Muscle layer of colon (tissue), 2 donors: ENCODE results near the gene VTI1B.
"Not testable (repeated sequence)": the region's sequence is repeated elsewhere in the genome, so short reads cannot be mapped to it uniquely, and the experiment has no call there.

Experiments
- H3K27ac ChIP-seq: one replicate; pipeline ENCODE4 v1.7.0; 2013; ENCODE audit warnings: low read depth, mild to moderate bottlenecking, low read length, moderate library complexity
- H3K27me3 ChIP-seq, 2 donors: one replicate each; pipeline ENCODE4 v1.7.0; 2013; ENCODE audit warnings: low read length in 2 of 2, mild to moderate bottlenecking in 2 of 2; ENCODE audit not compliant: insufficient read depth in 2 of 2, control insufficient read depth in 1 of 2
- H3K36me3 ChIP-seq: one replicate; pipeline ENCODE4 v1.7.0; 2013; ENCODE audit warnings: mild to moderate bottlenecking, low read length; ENCODE audit not compliant: insufficient read depth
- H3K4me1 ChIP-seq: one replicate; pipeline ENCODE4 v1.7.0; 2013; ENCODE audit warnings: mild to moderate bottlenecking, low read length; ENCODE audit not compliant: insufficient read depth
- H3K4me3 ChIP-seq, 2 donors: one replicate each; pipeline ENCODE4 v1.7.0; 2013; ENCODE audit warnings: low read length in 2 of 2, low read depth in 1 of 2, mild to moderate bottlenecking in 1 of 2, moderate library complexity in 1 of 2
- H3K9ac ChIP-seq: one replicate; pipeline ENCODE4 v1.7.0; 2013; ENCODE audit warnings: low read length
- H3K9me3 ChIP-seq: one replicate; pipeline ENCODE4 v1.7.0; 2013; ENCODE audit warnings: mild to moderate bottlenecking, low read length
- donor health status: abdominal sarcoma.
- donor health status: Adenocarcinoma of cecum.

The VTI1B gene, protein sequence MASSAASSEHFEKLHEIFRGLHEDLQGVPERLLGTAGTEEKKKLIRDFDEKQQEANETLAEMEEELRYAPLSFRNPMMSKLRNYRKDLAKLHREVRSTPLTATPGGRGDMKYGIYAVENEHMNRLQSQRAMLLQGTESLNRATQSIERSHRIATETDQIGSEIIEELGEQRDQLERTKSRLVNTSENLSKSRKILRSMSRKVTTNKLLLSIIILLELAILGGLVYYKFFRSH

DNA sequence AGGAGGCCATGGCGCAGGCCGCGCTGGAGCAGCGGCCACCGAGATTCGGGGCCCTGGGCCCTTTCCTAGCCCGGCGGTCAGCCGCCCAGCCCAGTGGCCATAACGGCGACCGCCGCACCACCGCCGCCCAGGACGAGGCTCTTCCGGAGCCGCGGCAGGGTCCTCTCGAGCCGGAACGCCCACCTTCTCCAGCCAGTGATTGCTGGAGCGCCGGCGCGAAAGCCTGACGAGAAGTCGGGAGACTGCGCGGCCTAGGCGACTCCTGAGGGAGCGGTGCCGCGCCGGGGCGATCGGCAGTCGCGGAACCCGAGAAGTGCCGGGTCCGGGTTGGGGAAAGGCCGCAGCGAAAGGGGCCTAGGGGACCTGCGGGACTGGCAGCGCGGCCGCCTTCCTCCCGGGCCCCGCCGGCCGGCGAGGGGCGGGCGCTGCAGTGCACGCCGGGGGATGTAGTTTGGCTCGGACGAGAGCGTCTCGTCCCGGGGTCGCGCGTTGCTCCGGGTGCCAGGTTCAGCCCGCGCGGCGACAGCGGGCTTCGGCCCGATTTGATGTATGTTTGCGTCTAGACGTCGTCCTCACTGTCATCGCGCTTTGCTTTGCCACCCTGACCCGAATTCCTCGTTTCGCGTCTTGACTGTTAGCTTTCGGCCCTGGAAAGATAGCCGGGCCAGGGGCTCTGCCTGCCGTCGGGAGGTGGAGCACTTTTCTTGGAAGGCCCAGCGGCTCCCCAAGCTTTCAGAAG, at the start of gene VTI1B:
TSS of gene VTI1B (minus strand) at position 153 of the 739 bp plus-strand sequence. CDS start at position 10, 143 bp downstream.
- H3K9ac ChIP-seq, result peak within 1 kb of the TSS; percentile 41
- H3K36me3 ChIP-seq, result no peaks in the 10 kb centered on the region
- H3K4me1 ChIP-seq, result peaks cover 24% of the 10 kb centered on the region
- H3K4me3 ChIP-seq, result peak within 1 kb of the TSS; percentile 73 to 89
- no peaks in the 10 kb centered on the region for H3K27me3 ChIP-seq
- peak within 1 kb of the TSS; percentile 100 for H3K27ac ChIP-seq
- H3K9me3 ChIP-seq, result no peaks in the 10 kb centered on the region

DNA sequence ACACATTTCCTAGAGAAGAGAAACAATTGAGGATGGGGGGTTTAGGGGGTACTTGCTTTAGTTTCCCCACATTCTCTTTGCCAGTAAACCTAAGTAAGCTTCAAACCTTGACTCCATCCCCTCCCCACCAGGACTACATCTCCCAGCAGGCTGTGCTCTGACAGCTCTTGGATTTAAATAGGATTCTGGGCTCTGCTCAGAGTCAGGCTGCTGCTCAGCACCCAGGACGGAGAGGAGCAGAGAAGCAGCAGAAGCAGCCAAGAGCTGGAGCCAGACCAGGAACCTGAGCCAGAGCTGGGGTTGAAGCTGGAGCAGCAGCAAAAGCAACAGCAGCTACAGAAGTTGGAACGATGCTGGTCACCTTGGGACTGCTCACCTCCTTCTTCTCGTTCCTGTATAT, 47.9 kb upstream of the VTI1B start:
- no peaks in the 10 kb centered on the region for H3K9me3 ChIP-seq
- no peak overlapping the region for H3K9ac ChIP-seq
- H3K36me3 ChIP-seq, result no peaks in the 10 kb centered on the region
- H3K4me3 ChIP-seq, result no peak overlapping the region
- peaks cover 11% of the 10 kb centered on the region for H3K4me1 ChIP-seq
- H3K27me3 ChIP-seq, result no peaks in the 10 kb centered on the region
- H3K27ac ChIP-seq, result no peak overlapping the region

DNA sequence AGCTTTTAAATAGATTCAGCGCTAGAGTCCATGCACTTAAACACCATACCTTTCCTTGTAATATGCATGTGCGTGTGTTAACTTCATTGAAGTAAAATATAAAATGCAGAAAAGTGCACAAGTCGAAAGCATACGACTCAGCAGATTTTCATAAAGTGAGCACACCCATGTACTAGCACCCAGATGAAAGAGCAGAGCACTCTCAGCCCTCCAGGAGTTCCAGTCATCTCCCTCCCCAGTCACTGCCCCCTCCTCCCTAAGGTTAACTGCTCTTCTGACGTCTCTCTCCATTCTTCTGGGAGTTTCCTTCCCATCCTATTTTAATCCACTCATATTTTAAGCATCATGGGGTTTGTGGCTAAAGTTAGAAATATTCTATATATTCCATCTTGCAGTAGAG, 47.4 kb upstream of the VTI1B start:
- Histone ChIP-seq H3K4me3 (no peak overlapping the region), H3K9ac (no peak overlapping the region), H3K9me3 (no peaks in the 10 kb centered on the region), H3K4me1 (peaks cover 11% of the 10 kb centered on the region), H3K27me3 (no peaks in the 10 kb centered on the region), H3K27ac (no peak overlapping the region), H3K36me3 (no peaks in the 10 kb centered on the region)

DNA sequence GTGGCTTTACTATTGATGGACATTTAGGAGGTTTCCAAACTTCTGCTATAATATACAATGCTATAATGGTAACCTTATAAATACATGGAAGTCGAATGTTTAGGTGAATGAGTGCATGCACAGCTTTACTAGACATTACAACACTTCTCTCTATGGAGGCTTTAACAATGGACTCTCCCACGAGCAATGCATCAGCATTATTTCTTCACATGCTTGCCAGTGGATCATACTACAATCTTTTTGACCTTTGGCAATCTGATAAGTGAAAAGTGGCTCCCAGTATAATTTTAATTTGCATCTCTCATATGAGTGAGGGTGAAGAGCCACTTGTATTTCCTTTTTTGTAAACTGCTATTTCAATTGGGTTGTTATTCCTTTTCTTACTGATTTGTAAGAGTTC, 45.4 kb upstream of the VTI1B start:
- no peak overlapping the region for H3K4me3 ChIP-seq
- no peak overlapping the region for H3K27ac ChIP-seq
- peaks cover 11% of the 10 kb centered on the region for H3K4me1 ChIP-seq
- no peaks in the 10 kb centered on the region for H3K9me3 ChIP-seq
- H3K27me3 ChIP-seq, result no peaks in the 10 kb centered on the region
- no peak overlapping the region for H3K9ac ChIP-seq
- no peaks in the 10 kb centered on the region for H3K36me3 ChIP-seq

GRCh38 chr14:67719385-67719784, 45.0 kb upstream of the VTI1B start:
- not testable (repeated sequence) for H3K36me3 ChIP-seq, H3K9me3 ChIP-seq, H3K4me3 ChIP-seq, H3K27me3 ChIP-seq, H3K9ac ChIP-seq, H3K27ac ChIP-seq
- H3K4me1 ChIP-seq, result peaks cover 11% of the 10 kb centered on the region

GRCh38 chr14:67718265-67718664, 43.8 kb upstream of the VTI1B start:
- no peak overlapping the region for H3K4me3 ChIP-seq
- H3K36me3 ChIP-seq, result no peaks in the 10 kb centered on the region
- H3K27ac ChIP-seq, result no peak overlapping the region
- H3K9ac ChIP-seq, result no peak overlapping the region
- no peaks in the 10 kb centered on the region for H3K9me3 ChIP-seq
- no peaks in the 10 kb centered on the region for H3K27me3 ChIP-seq
- peaks cover 11% of the 10 kb centered on the region for H3K4me1 ChIP-seq

DNA sequence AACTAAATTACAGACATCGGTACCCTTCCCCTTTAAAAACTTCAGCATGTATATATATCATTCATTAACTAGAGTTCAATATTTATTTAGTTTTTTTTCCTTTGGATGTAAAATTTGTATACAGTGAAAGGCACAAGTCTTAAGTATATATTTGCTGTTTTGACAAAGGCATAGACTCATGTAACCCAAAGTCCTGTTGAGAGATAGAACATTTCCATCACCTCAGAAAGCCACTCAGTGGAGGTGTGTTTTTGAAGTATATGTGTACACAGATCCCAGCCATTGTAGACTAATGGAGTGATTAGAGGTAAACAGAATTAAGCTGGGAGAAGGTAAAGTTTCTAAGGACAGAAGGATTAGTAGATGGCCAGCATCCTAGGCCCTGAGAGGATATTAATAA, 42.6 kb upstream of the VTI1B start:
- Histone ChIP-seq H3K27me3 (no peaks in the 10 kb centered on the region), H3K36me3 (no peaks in the 10 kb centered on the region), H3K27ac (no peak overlapping the region), H3K9ac (no peak overlapping the region), H3K4me1 (peaks cover 3% of the 10 kb centered on the region), H3K9me3 (no peaks in the 10 kb centered on the region), H3K4me3 (no peak overlapping the region)

- Histone ChIP-seq H3K27ac (no peak overlapping the region), H3K4me1 (no peaks in the 10 kb centered on the region), H3K36me3 (no peaks in the 10 kb centered on the region), H3K27me3 (no peaks in the 10 kb centered on the region), H3K4me3 (no peak overlapping the region), H3K9me3 (no peaks in the 10 kb centered on the region), H3K9ac (no peak overlapping the region)
These were observed 35.8 kb upstream of the VTI1B start for GRCh38 chr14:67710209-67710608.

GRCh38 chr14:67709796-67710195, 35.4 kb upstream of the VTI1B start:
- not testable (repeated sequence) for H3K4me1 ChIP-seq, H3K36me3 ChIP-seq, H3K9ac ChIP-seq, H3K4me3 ChIP-seq, H3K27me3 ChIP-seq, H3K27ac ChIP-seq, H3K9me3 ChIP-seq

DNA sequence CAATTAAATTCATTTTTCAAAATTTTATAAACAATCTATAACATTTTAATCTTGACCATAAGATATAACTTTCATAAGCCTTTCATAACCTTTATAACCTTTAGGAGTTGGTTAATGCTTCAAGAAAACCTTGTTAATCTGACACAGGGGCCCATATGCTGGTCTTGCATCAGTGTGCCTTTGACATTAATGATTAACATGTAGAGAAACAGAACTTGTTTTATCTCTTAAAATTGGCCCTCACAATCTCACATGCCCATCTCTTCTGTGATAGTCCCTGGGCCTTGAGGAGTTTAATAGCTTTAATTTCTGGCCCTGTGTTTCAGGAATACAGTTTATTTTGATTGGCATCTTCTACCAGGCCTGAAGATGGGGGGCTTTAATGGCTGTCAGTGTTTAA, 34.9 kb upstream of the VTI1B start:
- not testable (repeated sequence) for H3K36me3 ChIP-seq, H3K9ac ChIP-seq, H3K4me1 ChIP-seq, H3K27ac ChIP-seq, H3K27me3 ChIP-seq, H3K4me3 ChIP-seq, H3K9me3 ChIP-seq

DNA sequence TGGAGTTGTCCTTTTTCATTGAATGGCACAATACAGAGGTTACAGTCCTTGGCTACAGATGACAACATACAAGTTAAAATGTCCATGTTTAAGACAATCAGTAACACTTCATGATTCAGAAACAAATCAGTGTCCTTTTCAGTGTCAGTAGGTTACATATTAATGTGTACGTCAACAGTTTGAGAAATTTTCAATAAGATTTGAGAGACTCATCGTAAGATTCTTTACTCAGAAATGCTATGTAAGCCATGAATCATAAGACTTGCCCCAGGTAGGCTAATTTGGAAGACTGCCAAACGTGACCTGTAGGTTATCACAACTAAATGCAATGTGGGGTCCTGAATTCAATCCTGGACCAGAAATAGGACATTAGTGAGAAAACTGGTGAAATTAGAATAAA, 30.8 kb upstream of the VTI1B start:
- H3K4me3 ChIP-seq, result no peak overlapping the region
- H3K27me3 ChIP-seq, result no peaks in the 10 kb centered on the region
- no peak overlapping the region for H3K27ac ChIP-seq
- H3K4me1 ChIP-seq, result no peaks in the 10 kb centered on the region
- no peaks in the 10 kb centered on the region for H3K36me3 ChIP-seq
- no peaks in the 10 kb centered on the region for H3K9me3 ChIP-seq
- H3K9ac ChIP-seq, result no peak overlapping the region
